Activated CD8-positive, alpha-beta memory T cell treated with anti-CD3 and anti-CD28 coated beads, Interleukin-2, amount 50 U/mL, for 24 hours (primary cell): ENCODE data around the gene LHPP.
A peak's percentile ranks its signal among the peaks of the same experiment; 100 is the strongest.

ENCODE experiments used
- DNase-seq: peaks from one replicate; pipeline ENCODE4 v3.0.0-alpha.2; 2020; ENCODE audit errors: extremely low read depth

LHPP gene

DNA sequence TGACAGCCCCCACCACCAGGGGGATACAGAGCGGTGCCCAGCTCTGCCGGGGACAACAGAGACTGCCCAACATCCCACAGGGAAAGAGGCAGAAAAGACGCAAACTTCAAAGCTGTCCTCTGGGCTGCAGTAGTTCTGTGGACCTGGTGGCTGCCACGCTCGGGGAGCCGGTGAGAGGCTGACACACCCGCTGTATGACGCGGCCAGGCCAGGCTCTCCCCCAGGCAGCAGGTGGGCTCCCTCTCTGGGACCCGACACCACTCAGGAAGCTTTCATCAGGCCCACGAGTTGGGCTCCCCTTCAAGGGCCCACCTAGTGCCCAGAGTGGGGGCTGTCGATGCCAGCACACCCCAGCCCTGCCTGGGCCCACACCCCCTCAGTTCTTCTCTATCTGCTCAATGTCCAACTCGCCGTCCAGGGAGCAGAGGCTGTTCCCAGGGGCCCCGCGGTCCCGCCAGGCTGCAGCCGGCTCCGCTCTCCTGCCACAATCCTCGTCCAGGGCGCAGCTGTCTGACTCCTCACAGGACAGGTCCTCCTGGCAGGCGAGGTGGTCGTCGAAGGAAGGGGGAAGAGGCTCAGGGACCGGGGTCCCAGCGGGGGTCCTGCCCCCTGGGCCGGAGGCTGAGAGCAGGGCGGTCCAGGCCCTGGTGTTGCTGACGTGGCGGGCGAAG is 161.4 kb downstream of the LHPP start:
- no peak for DNase-seq

DNA sequence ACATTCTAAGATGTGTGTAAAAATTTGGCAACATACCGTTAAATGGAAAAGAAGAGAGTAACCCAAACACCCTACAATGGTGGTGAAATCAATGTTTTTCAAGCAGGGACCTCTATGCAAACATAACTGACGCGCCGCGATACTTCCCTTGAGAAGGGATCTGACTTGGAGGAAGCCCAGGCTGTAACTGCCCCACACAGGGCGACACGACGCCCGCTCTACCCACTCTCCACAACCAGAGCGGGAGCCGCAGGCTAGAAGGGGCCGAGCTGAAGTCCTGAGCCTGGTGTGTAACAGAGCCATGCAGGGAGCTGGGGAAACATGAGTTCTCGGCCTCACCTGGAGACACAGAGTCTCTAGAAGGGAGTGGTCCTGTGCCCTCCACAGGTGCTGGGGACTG is 162.4 kb downstream of the LHPP start:
- DNase-seq, result no peak

DNA sequence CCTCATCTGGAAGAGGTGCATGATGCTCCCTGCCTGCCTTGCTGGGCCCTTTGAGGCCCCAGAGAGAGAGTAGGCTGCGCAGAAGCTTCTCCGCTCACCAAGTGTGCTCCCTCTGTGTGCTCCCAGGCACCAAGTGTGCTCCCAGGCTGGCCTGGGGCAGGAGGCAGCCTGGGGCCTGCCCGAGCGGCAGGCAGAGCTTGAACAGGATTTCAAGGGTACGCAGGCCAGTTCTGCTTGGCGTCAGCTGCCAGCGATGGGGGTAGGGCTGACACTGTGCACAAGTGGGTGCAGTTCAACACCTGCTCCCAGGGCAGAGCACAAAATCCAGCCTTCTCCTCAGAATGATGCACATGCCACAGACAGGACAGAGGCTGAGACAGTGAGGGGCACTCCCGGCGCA is 162.8 kb downstream of the LHPP start:
- no peak for DNase-seq

DNA sequence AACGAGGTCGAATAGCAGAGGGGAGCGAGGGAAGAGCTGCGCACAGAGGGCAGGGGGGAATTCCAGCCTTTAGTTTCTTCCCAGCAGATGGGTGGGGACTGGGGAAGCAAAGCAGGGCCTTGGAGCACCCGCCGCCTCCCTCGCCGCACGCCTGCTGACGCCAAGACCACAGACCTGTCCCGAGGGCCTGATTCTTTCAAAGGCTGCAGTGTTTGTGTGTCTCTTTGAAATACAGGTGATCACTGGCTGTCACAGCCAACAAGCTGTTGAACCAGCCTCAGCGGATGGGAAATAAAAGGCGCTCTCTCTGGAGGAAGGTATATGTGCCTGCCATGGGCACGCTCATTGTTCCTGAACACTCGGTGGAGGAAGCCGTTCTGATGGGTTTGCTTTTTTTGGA is 163.3 kb downstream of the LHPP start:
- DNase-seq, result no peak

DNA sequence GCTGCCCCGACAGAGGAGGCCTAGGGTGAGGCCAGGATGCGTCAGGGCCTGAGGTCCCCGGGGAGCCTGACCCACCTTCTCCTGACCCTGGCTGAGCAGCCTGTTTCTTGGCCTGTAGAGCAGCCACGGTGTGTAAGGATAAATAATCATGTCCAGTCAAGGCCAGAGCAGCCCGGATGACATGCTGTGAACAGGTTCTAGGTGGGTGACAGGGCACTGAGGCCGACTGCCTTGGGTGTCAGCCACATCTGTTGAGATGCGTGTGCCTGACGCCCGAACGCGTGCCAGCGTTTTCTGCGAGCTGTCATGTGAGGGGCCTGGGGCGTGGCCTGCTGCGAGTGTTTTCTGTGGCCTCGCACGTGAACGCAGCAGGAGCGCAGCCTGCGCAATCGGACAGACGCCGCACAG is 164.2 kb downstream of the LHPP start:
- no peak for DNase-seq

DNA sequence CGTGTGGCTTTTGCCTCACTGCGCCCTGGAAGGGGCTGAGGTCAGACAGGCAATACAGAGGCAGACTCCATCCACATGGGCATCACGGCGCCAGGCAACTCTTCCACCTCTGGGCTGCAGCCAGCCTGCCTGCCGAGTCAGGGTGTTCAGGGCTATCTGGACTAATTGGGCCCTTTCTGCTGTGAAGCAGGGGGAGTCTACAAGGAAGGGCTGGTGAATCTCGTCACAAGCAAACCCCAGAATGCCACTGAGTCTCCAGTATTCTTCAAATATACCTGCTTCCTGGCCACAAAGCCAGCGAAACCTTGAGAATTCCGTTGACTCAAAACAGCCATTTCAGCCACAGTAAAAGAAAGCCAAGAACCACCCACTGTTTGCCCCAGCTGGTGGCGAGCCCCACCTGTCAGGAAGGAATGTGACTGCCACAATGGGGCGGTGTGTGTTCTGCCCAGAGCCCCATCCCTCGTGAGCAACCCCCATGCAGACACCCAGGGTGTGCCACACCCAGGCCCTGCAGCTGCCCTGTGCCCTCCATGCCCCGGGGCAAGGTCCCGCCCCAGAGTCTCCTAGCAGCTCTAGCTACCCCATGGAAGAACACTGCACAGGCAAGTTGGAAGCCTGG is 165.2 kb downstream of the LHPP start:
- DNase-seq, result peak; percentile 28

DNA sequence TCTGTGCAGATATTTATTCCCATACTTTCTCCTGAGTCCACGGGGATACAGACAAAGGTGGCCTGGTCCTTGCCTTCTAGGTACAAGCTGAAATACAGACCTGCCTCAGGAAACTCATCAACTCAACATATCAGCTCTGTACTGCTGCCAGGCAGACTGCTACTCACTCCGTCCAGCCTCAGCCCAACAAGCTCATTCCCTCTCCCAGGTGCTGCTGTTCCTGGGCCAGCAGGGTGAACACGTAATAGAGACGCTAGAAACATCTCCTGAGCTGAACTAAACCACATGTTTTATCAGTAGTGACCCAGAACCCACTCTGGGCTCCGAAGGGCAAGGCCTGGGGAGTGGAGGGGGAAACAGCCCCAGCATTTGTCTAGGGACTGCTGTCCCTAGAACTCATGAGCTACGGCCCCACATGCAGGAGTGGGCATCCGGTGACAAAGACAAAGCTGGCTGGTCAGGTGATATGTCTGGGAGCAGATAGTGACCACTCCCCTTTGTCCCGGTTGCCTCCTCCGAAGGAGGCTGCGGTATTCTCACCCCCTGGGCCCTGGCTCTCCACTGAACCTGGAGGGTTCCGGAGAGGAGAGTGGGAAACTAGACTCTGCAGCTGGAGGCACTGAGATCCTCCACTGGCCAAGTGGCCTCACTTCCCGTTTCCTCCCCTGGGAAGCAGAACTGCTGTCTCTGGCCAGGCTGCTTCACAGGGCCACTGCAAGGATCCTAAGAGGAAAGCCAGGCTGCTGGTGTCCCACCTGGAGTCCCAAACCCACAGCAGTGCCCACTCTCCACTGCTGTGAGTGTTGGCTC is 166.4 kb downstream of the LHPP start:
- DNase-seq, result no peak

DNA sequence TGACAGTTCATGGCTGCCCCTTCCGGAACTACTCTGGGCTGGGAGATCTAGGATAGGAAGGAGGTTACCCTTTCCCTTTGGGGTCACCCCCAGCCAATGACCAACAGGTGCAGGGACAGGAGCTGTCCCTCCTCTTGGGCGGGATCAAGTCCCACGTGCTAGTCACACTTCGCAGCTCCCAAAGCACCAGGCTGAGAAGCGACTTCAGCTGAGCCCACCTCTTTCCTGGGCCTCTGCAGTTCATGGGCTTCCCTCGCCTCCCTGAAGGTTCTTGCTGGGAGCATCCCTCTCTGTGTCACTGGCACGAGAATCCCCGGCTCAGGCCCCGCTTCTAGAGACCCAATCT is 167.0 kb downstream of the LHPP start:
- DNase-seq, result no peak

DNA sequence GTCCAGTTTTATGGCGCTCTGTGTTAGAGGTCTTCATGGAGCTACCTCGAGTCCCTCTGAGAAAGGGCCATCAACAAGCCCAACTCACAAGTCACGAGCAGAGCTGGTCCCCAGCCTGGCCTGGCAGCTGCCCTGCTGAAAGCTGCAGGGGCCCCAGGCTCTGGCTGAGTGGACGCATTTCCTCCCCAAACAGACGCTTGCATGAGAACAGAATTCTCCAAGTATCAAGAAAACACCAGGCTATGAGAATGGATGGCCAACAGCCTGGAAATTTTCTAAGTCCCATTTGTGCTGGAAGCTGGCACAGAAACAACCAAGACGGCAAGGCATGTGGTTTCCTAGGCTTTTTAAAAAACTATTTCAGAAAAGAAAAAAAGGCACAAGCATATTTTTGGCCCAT is 167.8 kb downstream of the LHPP start:
- no peak for DNase-seq

DNA sequence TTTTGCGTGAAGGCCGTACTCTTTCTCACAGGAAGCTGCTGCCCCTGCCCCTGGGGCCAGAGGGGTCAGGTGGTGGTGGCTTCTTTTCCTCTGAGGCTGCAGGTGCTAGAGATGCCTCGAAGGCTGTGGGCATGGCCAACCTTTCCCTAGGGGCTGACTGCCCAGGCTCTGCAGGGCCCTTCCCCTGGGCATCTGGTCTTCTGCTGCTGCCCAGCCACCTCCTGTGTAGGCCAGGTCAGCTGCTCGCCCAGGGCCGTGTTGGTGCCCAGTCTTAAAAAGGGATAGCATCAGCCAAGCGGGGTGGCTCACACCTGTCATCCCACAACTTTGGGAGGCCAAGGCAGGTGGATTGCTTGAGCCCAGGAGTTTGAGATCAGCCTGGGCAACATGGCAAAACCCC is 168.2 kb downstream of the LHPP start:
- DNase-seq, result no peak

DNA sequence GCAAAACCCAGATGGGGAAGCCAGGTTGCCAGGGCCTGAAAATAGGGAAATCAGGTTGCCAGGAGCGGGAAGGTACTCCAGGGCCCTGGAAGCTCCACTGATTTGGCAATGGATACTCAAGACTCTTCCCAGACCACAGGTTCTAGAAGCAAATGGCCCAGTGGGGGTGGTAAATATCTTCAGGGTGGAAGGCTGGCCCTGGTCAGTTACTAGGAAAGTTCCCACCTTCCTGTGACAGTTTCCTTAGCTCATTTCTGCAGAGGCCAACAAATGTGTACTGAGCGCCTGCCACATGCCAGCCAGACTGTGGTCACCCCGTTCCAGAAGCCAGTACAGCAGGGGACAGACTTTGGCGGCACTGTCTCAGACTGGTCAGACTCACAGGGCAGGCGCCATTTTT is 168.9 kb downstream of the LHPP start:
- DNase-seq, result no peak

DNA sequence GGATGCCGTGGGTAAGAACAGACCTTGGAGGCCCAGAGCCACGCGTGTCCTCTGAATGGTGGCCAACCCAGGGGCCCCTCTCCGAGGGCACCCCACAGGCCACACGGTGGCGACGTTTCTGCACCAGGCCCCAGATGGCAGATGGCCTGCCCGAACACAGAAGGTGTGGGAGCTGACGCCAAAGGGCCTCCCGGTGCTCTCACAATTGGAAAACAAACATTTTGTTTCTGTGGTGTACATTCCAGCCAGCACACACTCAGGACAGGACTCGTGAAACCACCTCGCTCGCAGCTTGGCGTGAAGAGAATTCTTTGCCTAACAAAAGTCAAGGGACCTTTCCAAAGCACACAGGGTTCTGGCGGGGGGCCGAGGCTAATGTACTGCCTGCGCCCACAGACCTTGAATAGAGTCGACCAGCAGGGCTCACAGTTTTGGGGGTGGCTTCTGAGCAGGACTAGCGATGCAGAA is 170.5 kb downstream of the LHPP start:
- no peak for DNase-seq

DNA sequence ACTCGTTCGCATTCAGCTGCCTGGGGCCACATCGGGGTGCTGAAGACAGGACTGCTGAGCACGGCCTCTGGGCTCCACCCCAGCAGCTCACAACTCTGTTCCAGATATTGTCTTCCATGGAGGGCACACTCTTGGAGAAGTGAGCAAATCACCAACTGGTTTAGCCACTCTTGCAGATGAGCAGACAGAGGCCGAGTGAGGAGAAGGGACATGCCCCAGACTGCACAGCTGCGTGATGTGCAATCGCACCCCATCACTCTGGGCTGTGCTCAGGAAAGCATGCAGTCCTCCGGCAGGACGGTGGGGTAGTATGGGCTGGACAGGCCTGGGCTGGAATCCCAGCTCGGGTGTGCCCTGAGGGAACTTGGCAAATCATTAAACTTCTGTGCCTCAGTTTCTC is 170.9 kb downstream of the LHPP start:
- DNase-seq, result no peak

DNA sequence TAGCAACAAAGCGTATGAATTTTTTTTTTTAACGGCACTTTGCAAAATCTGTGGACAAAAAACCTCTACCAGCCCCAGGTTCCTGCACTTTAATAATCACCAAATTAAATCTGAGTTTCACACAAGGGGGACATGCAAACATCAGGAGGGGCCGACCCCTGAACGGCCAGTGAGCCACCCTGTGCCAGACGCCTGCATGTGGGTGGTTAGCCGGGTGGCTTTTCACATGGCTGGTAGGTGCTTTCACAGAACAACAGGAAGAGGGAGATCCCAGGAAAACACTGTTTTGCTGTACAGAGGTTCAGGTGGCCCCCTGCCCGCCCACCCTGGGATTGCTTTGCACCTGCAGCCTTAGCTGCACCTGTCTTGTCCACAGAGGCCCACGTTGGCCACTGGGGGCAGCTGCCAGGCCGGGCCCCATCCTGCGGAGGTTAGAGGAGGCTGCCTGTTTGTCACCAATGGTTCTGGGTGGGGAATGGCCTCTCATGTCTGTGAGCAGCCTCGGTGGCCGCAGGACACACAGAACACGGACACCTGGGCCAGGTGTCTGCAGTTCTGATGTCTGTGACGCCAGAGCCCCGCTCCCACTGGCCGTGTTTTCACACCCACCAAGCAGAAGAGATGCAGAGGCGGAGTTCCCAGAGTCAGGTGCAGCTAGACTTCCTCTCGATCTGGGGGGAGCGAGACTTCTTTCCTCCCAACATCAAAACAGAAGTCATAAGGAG is 174.8 kb downstream of the LHPP start:
- DNase-seq, result no peak

DNA sequence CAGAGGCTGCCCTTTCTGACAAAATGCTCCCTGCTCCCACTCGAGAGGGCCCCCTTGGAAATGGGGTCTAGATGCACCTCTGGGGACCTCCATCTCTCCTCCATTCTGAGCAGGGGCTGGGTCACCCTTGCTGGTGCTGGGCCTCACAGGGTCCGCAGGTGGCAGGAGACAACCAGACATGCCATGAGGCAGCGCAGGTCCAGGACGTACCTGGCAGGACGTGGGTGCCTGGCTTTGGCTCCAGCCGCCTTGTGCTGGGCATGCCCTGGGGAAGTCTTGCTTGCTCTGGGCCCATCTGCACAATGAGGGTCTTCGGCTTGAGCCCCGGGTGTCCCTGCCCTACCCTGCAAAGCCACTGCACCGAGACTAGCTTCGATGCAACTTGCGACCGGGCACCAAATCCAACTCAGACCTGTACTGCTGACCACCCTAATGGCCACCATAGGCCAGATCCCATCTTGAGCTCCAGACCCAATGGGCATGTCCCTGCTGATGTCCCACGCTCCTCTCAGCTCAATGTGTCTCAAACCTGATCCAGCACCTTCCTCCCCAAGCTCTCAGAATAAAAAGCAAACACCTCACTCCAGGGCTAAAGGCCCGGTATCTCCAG is 175.6 kb downstream of the LHPP start:
- no peak for DNase-seq

DNA sequence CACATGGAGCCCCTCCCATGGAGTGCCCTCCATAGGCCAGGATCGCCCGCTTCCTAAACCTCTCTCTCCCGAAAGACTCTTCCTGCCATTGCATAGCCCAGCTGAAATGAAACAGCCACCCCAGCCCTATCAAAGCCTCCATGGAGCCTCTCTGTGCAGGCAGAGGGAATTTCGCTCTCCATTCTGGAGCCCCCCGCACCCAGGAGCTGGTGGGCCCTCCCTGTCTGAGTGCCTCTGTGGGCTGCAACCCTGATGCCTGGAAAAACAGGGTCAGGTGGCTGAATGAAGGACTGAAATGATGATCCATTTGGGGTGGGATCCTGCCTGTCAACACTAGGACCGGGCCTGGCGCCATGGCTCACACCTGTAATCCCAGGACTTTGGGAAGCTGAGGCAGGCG is 176.1 kb downstream of the LHPP start:
- DNase-seq, result no peak

DNA sequence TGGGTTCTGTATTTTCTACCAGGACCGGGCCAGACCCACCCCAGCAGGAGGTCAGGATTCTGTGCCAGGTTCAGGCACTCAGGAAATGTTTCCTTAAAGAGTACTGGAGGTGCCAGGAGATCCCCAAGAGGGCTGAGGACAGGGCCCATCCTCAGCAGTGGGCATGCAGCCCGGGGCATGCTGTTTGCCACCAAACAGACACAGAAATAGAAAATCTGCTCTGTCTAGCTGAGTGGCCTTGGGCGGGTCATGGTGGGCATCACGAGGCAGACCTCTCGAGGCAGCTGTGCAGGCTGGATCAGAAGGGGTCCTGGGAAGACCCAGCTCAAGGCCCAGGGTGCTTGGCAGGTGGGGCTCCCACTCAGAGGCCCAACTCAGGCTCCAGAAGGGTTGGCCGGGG is 177.6 kb downstream of the LHPP start:
- no peak for DNase-seq

DNA sequence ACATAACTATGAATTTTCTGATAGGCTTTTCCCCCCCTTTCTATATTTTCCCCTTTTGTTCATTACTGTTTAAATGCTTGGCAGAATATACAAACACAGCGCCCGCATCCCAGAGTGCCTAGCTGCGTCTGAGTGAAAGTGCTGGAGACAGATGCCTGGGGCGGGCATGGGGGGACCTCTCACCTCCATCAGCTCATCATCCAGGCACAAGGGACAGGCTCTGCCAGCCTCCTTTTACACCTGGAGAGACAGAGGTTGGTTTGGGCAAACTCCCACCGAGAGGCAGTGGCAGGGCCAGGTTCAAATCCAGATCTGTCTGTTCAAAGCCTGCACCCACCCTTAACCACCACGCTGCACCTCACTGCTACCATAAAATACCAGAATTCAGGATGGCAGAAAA is 178.0 kb downstream of the LHPP start:
- no peak for DNase-seq

DNA sequence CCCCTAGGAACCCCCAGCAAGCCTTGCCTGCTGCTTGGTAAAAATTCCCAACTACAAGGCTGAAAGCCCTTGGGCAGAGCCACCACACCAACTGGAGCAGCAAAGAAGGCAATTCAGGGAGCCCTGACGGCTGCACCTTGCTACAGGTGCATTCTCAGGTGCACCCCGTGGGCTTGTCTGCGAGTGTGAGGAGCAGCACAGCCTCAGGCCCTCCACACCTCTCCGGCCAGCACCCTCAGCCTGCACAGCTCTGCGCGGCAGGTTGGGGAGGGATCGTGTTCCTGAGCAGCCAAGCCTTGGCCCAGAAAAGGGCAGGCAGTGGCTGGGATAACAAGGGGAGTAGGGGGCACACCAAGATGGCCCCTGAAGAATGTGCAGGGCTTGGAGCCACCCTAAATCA is 178.4 kb downstream of the LHPP start:
- no peak for DNase-seq

DNA sequence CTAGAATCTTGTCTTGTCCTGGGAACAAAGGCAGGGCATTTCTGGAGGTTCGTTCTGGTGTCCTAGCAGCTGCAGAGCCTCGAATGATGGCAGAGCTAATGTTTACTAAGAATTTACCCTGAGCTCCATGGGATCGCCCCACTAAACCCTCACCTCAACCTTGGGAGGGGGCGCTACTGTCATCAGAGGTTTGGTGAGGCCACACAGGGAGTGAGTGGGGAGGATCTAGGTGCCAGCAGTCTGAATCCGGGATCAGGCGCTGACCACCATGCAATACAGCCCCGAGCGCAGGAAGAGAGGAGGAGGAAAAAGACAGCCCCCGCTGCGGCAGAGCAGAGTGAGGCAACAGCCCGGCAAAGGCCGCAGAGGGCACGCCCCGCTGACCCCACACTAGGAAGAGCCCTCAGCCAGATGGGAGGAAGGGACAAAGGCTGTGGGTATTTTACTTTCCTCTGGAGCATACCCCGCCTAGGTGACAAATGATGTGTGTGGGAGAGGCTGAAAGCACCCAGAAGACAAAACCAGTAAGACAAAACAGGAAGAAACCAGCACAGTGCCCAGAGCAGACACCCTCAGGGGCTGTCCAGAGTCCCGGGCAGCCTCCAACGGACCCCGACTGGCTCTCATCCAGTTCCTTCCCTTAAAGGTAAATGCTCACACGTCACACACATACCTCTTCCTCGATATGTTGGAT is 179.1 kb downstream of the LHPP start:
- no peak for DNase-seq

DNA sequence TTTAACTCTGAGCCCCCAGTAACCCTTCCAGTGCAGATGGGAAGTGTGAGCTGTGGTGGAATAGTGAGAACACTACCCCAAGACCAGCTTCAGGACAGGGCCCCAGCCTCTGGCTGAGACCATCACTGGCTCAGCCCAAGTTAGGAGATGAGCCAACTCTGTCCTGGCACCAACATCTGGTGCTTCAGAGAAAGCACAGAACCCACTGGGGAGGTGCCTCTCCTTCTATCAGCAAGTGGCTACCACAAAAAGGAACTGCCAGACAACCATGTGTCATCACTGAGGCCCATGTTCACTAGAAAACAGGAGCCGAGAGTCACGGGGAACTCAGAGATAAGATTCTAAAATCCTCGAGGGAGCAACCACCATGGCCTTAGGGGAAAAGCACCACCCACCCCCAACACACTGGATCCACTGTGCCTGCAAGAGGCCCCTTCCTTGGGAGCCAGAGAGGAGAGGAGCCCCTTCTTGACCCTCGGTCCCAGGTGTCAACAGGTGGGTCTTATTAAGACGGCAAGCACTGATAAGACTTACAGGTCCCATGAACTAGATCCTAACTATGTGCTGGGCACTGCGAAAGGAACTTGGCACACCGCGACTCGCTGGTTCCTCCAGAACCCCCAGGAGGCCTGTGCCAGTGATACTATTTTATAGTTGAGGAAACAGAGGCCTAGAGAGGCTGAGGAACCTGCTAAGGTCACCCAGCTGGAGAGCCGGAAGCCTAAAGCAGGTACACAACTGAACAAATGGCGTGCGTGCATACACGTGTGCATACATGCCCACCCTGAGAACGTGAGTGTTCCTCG is 179.9 kb downstream of the LHPP start:
- DNase-seq, result no peak
